WERI-Rb-1 (cell line): Measurements from ENCODE around the gene MRTFA.
"Not testable (repeated sequence)": the region's sequence is repeated elsewhere in the genome, so short reads cannot be mapped to it uniquely, and the experiment has no call there.

Experiments
- DNase-seq: peaks from one replicate; pipeline ENCODE4 v3.0.0-alpha.2; 2020
- H3K27ac ChIP-seq: fragments of 250-450 bp; sonication (Bioruptor Pico); 2 replicates; pipeline ENCODE4 v1.5.1; 2020; ENCODE audit warnings: mild to moderate bottlenecking, moderate library complexity
- H3K27me3 ChIP-seq: fragments of 250-450 bp; sonication (Bioruptor Pico); 2 replicates; pipeline ENCODE4 v1.5.1; 2021; ENCODE audit warnings: mild to moderate bottlenecking, low read depth, moderate library complexity; ENCODE audit not compliant: insufficient read depth, severe bottlenecking
- H3K36me3 ChIP-seq: fragments of 250-450 bp; sonication (Bioruptor Pico); 2 replicates; pipeline ENCODE4 v1.5.1; 2020; ENCODE audit warnings: mild to moderate bottlenecking, moderate library complexity
- H3K4me3 ChIP-seq: 2 replicates; pipeline ENCODE4 v1.5.1; 2011; ENCODE audit warnings: low read depth, mild to moderate bottlenecking, control low read depth, low read length
- H3K9me3 ChIP-seq: fragments of 250-450 bp; sonication (Bioruptor Pico); 2 replicates; pipeline ENCODE4 v1.5.1; 2021; ENCODE audit warnings: mild to moderate bottlenecking, moderate library complexity; ENCODE audit not compliant: severe bottlenecking
- TF ChIP-seq, protein P1 (sequence below): IDR thresholded peaks from 2 replicates; pipeline ENCODE4 v1.5.1; 2011; ENCODE audit warnings: low read depth, mild to moderate bottlenecking, control low read depth, inconsistent platforms, low read length

The MRTFA gene

DNA sequence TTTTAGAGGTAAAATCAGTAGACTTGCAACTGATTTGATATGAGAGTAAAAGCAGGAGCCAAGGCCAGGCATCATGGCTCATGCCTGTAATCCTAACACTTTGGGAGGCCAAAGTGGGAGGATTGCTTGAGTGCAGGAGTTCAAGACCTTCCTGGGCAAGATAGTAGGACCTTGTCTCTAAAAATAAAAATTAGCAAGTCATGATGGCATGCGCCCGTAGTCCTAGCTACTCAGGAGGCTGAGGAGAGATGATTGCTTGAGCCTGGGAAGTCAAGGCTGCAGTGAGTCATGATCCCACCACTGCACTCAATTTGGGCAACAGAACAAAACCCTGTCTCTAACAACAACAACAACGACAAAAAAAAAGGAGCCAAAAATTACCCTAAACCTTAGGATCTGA is 252.6 kb downstream of the MRTFA start:
- Histone ChIP-seq H3K27me3 (no peaks in the 10 kb centered on the region), H3K36me3 (no peaks in the 10 kb centered on the region), H3K4me3 (no peak overlapping the region), H3K27ac (no peak overlapping the region), H3K9me3 (no peaks in the 10 kb centered on the region)
- no peak for DNase-seq
- TF ChIP-seq, protein P1, sequence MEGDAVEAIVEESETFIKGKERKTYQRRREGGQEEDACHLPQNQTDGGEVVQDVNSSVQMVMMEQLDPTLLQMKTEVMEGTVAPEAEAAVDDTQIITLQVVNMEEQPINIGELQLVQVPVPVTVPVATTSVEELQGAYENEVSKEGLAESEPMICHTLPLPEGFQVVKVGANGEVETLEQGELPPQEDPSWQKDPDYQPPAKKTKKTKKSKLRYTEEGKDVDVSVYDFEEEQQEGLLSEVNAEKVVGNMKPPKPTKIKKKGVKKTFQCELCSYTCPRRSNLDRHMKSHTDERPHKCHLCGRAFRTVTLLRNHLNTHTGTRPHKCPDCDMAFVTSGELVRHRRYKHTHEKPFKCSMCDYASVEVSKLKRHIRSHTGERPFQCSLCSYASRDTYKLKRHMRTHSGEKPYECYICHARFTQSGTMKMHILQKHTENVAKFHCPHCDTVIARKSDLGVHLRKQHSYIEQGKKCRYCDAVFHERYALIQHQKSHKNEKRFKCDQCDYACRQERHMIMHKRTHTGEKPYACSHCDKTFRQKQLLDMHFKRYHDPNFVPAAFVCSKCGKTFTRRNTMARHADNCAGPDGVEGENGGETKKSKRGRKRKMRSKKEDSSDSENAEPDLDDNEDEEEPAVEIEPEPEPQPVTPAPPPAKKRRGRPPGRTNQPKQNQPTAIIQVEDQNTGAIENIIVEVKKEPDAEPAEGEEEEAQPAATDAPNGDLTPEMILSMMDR, result no peak

GRCh38 chr22:40381461-40381860 is 255.1 kb downstream of the MRTFA start:
- no peak for DNase-seq
- TF ChIP-seq, protein P1, result no peak
- Histone ChIP-seq H3K36me3 (no peaks in the 10 kb centered on the region), H3K27me3 (no peaks in the 10 kb centered on the region), H3K9me3 (no peaks in the 10 kb centered on the region), H3K4me3 (no peak overlapping the region), H3K27ac (no peak overlapping the region)

DNA sequence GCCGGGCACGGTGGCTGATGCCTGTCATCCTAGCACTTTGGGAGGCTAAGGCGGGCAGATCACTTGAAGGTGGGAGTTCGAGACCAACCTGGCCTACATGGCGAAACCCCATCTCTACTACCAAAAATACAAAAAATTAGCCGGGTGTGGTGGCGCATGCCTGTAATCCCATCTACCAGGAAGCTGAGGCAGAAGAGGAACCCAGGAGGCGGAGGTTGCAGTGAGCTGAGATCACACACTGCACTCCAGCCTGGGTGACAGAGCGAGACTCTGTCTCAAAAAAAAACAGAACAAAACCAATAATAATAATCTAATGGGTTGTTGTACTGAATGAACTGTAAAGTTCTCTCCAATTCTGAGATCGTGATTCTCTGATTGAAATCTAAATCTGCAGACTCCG is 258.1 kb downstream of the MRTFA start:
- H3K4me3 ChIP-seq, H3K27ac ChIP-seq, DNase-seq, H3K36me3 ChIP-seq, H3K9me3 ChIP-seq, H3K27me3 ChIP-seq: not testable (repeated sequence)

- H3K4me3 ChIP-seq, result no peak overlapping the region
- TF ChIP-seq, protein P1, result no peak
- H3K27ac ChIP-seq, result no peak overlapping the region
- no peak for DNase-seq
- H3K9me3 ChIP-seq, result no peaks in the 10 kb centered on the region
- H3K36me3 ChIP-seq, result peaks cover 6% of the 10 kb centered on the region
- H3K27me3 ChIP-seq, result no peaks in the 10 kb centered on the region
Measured at GRCh38 chr22:40377931-40378330, 258.6 kb downstream of the MRTFA start.

- Histone ChIP-seq H3K36me3 (peaks cover 9% of the 10 kb centered on the region), H3K27me3 (no peaks in the 10 kb centered on the region), H3K27ac (no peak overlapping the region), H3K4me3 (no peak overlapping the region), H3K9me3 (no peaks in the 10 kb centered on the region)
- TF ChIP-seq, protein P1, result no peak
- no peak for DNase-seq
Measured at GRCh38 chr22:40376149-40376548, 260.4 kb downstream of the MRTFA start.

- TF ChIP-seq, protein P1, result no peak
- H3K36me3 ChIP-seq, result peaks cover 13% of the 10 kb centered on the region
- H3K27ac ChIP-seq, result no peak overlapping the region
- H3K4me3 ChIP-seq, result no peak overlapping the region
- H3K9me3 ChIP-seq, result no peaks in the 10 kb centered on the region
- no peak for DNase-seq
- H3K27me3 ChIP-seq, result no peaks in the 10 kb centered on the region
Measured at GRCh38 chr22:40374567-40374966, 262.0 kb downstream of the MRTFA start.
